ENCODE measurements around the gene GALNT10.

GALNT10 gene

GRCh38 chr5:154342963-154343362, 152.4 kb downstream of the GALNT10 start:
- no peak for ATAC-seq
- TF ChIP-seq ZFP30 (CRISPR knock-in tag; IDR thresholded peaks at IDR 0.05) (no peak), SNAI2 (CRISPR knock-in tag; IDR thresholded peaks at IDR 0.05) (no peak), PPARA (CRISPR knock-in tag; IDR thresholded peaks at IDR 0.05; ENCODE audit: borderline replicate concordance) (no peak), TSHZ2 (CRISPR knock-in tag; IDR thresholded peaks at IDR 0.05) (no peak), ZNF565 (CRISPR knock-in tag; conservative IDR thresholded peaks at IDR 0.05; ENCODE audit: low read depth) (no peak), ESRRG (CRISPR knock-in tag; IDR thresholded peaks at IDR 0.05) (no peak)

- TF ChIP-seq ZFP30 (CRISPR knock-in tag; IDR thresholded peaks at IDR 0.05) (no peak), GLIS3 (CRISPR knock-in tag; IDR thresholded peaks at IDR 0.05) (no peak), SNAI2 (CRISPR knock-in tag; IDR thresholded peaks at IDR 0.05) (no peak), ARNTL (CRISPR knock-in tag; IDR thresholded peaks at IDR 0.05; ENCODE audit: borderline replicate concordance, low read depth) (no peak), TSHZ2 (CRISPR knock-in tag; IDR thresholded peaks at IDR 0.05) (no peak), CREB5 (CRISPR knock-in tag; IDR thresholded peaks at IDR 0.05; ENCODE audit: low read depth) (no peak), ZNF8 (CRISPR knock-in tag; IDR thresholded peaks at IDR 0.05) (no peak), ESRRG (CRISPR knock-in tag; IDR thresholded peaks at IDR 0.05) (no peak)
- no peak for ATAC-seq
These were observed 153.9 kb downstream of the GALNT10 start for GRCh38 chr5:154344461-154344860.

GRCh38 chr5:154345255-154345952, 154.9 kb downstream of the GALNT10 start:
- ATAC-seq = no peak
- no peak for TF ChIP-seq RARB (CRISPR knock-in tag; IDR thresholded peaks at IDR 0.05)
- no peak for TF ChIP-seq BACH2 (CRISPR knock-in tag; IDR thresholded peaks at IDR 0.05; ENCODE audit: borderline replicate concordance)
- no peak for TF ChIP-seq ZFP30 (CRISPR knock-in tag; IDR thresholded peaks at IDR 0.05)
- no peak for TF ChIP-seq CREB5 (CRISPR knock-in tag; IDR thresholded peaks at IDR 0.05; ENCODE audit: low read depth)
- TF ChIP-seq ZNF70 (CRISPR knock-in tag; IDR thresholded peaks at IDR 0.05) = no peak
- TF ChIP-seq ARNTL (CRISPR knock-in tag; IDR thresholded peaks at IDR 0.05; ENCODE audit: borderline replicate concordance, low read depth) = no peak
- TF ChIP-seq PATZ1 (CRISPR knock-in tag; IDR thresholded peaks at IDR 0.05; ENCODE audit: borderline replicate concordance) = no peak
- no peak for TF ChIP-seq ZFP3 (CRISPR knock-in tag; IDR thresholded peaks at IDR 0.05)
- TF ChIP-seq CSRNP3 (CRISPR knock-in tag; IDR thresholded peaks at IDR 0.05) = no peak
- TF ChIP-seq TOX (CRISPR knock-in tag; IDR thresholded peaks at IDR 0.05; ENCODE audit: borderline replicate concordance) = no peak
- TF ChIP-seq ISL1 (CRISPR knock-in tag; IDR thresholded peaks at IDR 0.05) = no peak
- no peak for TF ChIP-seq ZNF8 (CRISPR knock-in tag; IDR thresholded peaks at IDR 0.05)
- TF ChIP-seq ZNF565 (CRISPR knock-in tag; conservative IDR thresholded peaks at IDR 0.05; ENCODE audit: low read depth) = no peak
- TF ChIP-seq ZC3H10 (CRISPR knock-in tag; IDR thresholded peaks at IDR 0.05) = no peak
- no peak for TF ChIP-seq TCF4 (CRISPR knock-in tag; IDR thresholded peaks at IDR 0.05; ENCODE audit: borderline replicate concordance)
- no peak for TF ChIP-seq POU6F1 (CRISPR knock-in tag; IDR thresholded peaks at IDR 0.05; ENCODE audit: borderline replicate concordance, low read depth)
- no peak for TF ChIP-seq SNAI2 (CRISPR knock-in tag; IDR thresholded peaks at IDR 0.05)
